Esophagus (tissue), 2 donors: Measurements from ENCODE around the gene TSPAN9. TPM values are rescaled to one million over a fixed set of nuclear protein-coding genes. Genes with fewer than 3 reads are reported as not detected.

Experiments
- H3K27ac ChIP-seq, 2 donors: one replicate each; pipeline ENCODE4 v1.5.1; 2013; ENCODE audit warnings: low read depth in 2 of 2, mild to moderate bottlenecking in 2 of 2, inconsistent platforms in 1 of 2, low read length in 1 of 2, moderate library complexity in 1 of 2
- H3K27me3 ChIP-seq, 2 donors: one replicate each; pipeline ENCODE4 v1.6.1; 2013; ENCODE audit warnings: low read length in 2 of 2, control low read depth in 1 of 2, mild to moderate bottlenecking in 1 of 2; ENCODE audit not compliant: insufficient read depth in 2 of 2, control insufficient read depth in 1 of 2
- H3K36me3 ChIP-seq, 2 donors: one replicate each; pipeline ENCODE4 v1.6.1; 2013; ENCODE audit warnings: low read length in 1 of 2; ENCODE audit not compliant: control insufficient read depth in 2 of 2, insufficient read depth in 2 of 2
- H3K4me1 ChIP-seq, 2 donors: one replicate each; pipeline ENCODE4 v1.6.1; 2013; ENCODE audit warnings: low read length in 1 of 2; ENCODE audit not compliant: control insufficient read depth in 2 of 2, insufficient read depth in 2 of 2
- H3K4me3 ChIP-seq, 2 donors: one replicate each; pipeline ENCODE4 v1.5.1; 2013; ENCODE audit warnings: low read length in 2 of 2, mild to moderate bottlenecking in 2 of 2, low read depth in 1 of 2, moderate library complexity in 1 of 2
- H3K9me3 ChIP-seq, 2 donors: one replicate each; pipeline ENCODE4 v1.6.1; 2013; ENCODE audit warnings: mild to moderate bottlenecking in 2 of 2, low read depth in 1 of 2, low read length in 1 of 2, moderate library complexity in 1 of 2; ENCODE audit not compliant: control insufficient read depth in 2 of 2, insufficient read depth in 1 of 2
- WGBS, 2 donors: extraction: QIAGEN DNeasy Blood & Tissue Kit; methylation state at CpG; one replicate each; pipeline ENCODE4 v1.1.7; 2013; 5-methylcytosine and 5-hydroxymethylcytosine counted together
- polyA plus RNA-seq, 2 donors: library from polyadenylated mRNA; stranded (reverse); fragments of 200-250 nt; gene quantifications; one replicate each; pipeline ENCODE4 v1.2.3, GENCODE V29; 2013
- donor health status: healthy with polysubstance abuse.
- donor health status: Bipolar disorder and iron deficiency.

TSPAN9 gene
- polyA plus RNA-seq, 2 donors, result 8.2 to 9.2 TPM

- Histone ChIP-seq H3K36me3 (no peaks in the 10 kb centered on the region), H3K27ac (no peak overlapping the region), H3K27me3 (no peaks in the 10 kb centered on the region), H3K9me3 (no peaks in the 10 kb centered on the region), H3K4me3 (no peak overlapping the region), H3K4me1 (peaks cover 4 to 20% of the 10 kb centered on the region in 2 donors)
- WGBS, 2 donors, result 90 to 92% methylated on average over 29 of the region's 29 CpGs
Observed at GRCh38 chr12:3105690-3106479, 28.7 kb downstream of the TSPAN9 start.

- peaks cover 4 to 17% of the 10 kb centered on the region in 2 donors for H3K4me1 ChIP-seq
- H3K27ac ChIP-seq, result no peak overlapping the region
- no peaks in the 10 kb centered on the region for H3K27me3 ChIP-seq
- no peaks in the 10 kb centered on the region for H3K9me3 ChIP-seq
- 71 to 75% methylated on average over 7 of the region's 7 CpGs for WGBS, 2 donors
- no peaks in the 10 kb centered on the region for H3K36me3 ChIP-seq
- no peak overlapping the region for H3K4me3 ChIP-seq
Observed at GRCh38 chr12:3106579-3106978, 29.4 kb downstream of the TSPAN9 start.

- H3K9me3 ChIP-seq, result no peaks in the 10 kb centered on the region
- no peaks in the 10 kb centered on the region for H3K36me3 ChIP-seq
- H3K27ac ChIP-seq, result no peak overlapping the region
- WGBS, 2 donors, result 72 to 76% methylated on average over 14 of the region's 14 CpGs
- no peaks in the 10 kb centered on the region for H3K27me3 ChIP-seq
- peaks cover 4 to 14% of the 10 kb centered on the region in 2 donors for H3K4me1 ChIP-seq
- no peak overlapping the region for H3K4me3 ChIP-seq
Observed at GRCh38 chr12:3107071-3107583, 29.9 kb downstream of the TSPAN9 start.

GRCh38 chr12:3107954-3108353, 30.8 kb downstream of the TSPAN9 start:
- no peak overlapping the region for H3K27ac ChIP-seq
- no peaks in the 10 kb centered on the region for H3K27me3 ChIP-seq
- 86 to 94% methylated on average over 3 of the region's 3 CpGs for WGBS, 2 donors
- peaks cover 4 to 12% of the 10 kb centered on the region in 2 donors for H3K4me1 ChIP-seq
- no peaks in the 10 kb centered on the region for H3K9me3 ChIP-seq
- no peaks in the 10 kb centered on the region for H3K36me3 ChIP-seq
- H3K4me3 ChIP-seq, result no peak overlapping the region

GRCh38 chr12:3110578-3110977, 33.4 kb downstream of the TSPAN9 start:
- 60 to 66% methylated on average over 2 of the region's 2 CpGs for WGBS, 2 donors
- H3K36me3 ChIP-seq, result no peaks in the 10 kb centered on the region
- no peaks in the 10 kb centered on the region for H3K27me3 ChIP-seq
- no peak overlapping the region for H3K4me3 ChIP-seq
- H3K4me1 ChIP-seq, result peaks cover 0 to 2% of the 10 kb centered on the region in 2 donors
- H3K9me3 ChIP-seq, result no peaks in the 10 kb centered on the region
- no peak overlapping the region for H3K27ac ChIP-seq

GRCh38 chr12:3113671-3114325, 36.6 kb downstream of the TSPAN9 start:
- Histone ChIP-seq H3K9me3 (no peaks in the 10 kb centered on the region), H3K27me3 (no peaks in the 10 kb centered on the region), H3K36me3 (peaks cover 0 to 4% of the 10 kb centered on the region in 2 donors), H3K4me1 (peaks cover 0 to 1% of the 10 kb centered on the region in 2 donors), H3K4me3 (no peak overlapping the region), H3K27ac (no peak overlapping the region)
- WGBS, 2 donors, result 81% methylated on average over 8 of the region's 8 CpGs

GRCh38 chr12:3114671-3115070, 37.5 kb downstream of the TSPAN9 start:
- Histone ChIP-seq H3K27ac (no peak overlapping the region), H3K27me3 (no peaks in the 10 kb centered on the region), H3K36me3 (peaks cover 0 to 4% of the 10 kb centered on the region in 2 donors), H3K4me1 (peaks cover 4 to 8% of the 10 kb centered on the region in 2 donors), H3K4me3 (no peak overlapping the region), H3K9me3 (no peaks in the 10 kb centered on the region)
- WGBS, 2 donors, result 98 to 99% methylated on average over 4 of the region's 4 CpGs

- Histone ChIP-seq H3K9me3 (no peaks in the 10 kb centered on the region), H3K36me3 (peaks cover 0 to 4% of the 10 kb centered on the region in 2 donors), H3K27ac (no peak overlapping the region), H3K27me3 (no peaks in the 10 kb centered on the region), H3K4me3 (no peak overlapping the region), H3K4me1 (peaks cover 5 to 11% of the 10 kb centered on the region in 2 donors)
- WGBS, 2 donors, result 91 to 92% methylated on average over 3 of the region's 3 CpGs
Observed at GRCh38 chr12:3115078-3115477, 37.9 kb downstream of the TSPAN9 start.

GRCh38 chr12:3116106-3116844, 39.1 kb downstream of the TSPAN9 start:
- 77 to 80% methylated on average over 19 of the region's 19 CpGs for WGBS, 2 donors
- Histone ChIP-seq H3K4me1 (peaks cover 5 to 20% of the 10 kb centered on the region in 2 donors), H3K36me3 (peaks cover 0 to 4% of the 10 kb centered on the region in 2 donors), H3K4me3 (no peak overlapping the region), H3K27ac (no peak overlapping the region), H3K27me3 (no peaks in the 10 kb centered on the region), H3K9me3 (no peaks in the 10 kb centered on the region)
